ENCODE measurements around the gene KCTD19.

The KCTD19 gene

DNA sequence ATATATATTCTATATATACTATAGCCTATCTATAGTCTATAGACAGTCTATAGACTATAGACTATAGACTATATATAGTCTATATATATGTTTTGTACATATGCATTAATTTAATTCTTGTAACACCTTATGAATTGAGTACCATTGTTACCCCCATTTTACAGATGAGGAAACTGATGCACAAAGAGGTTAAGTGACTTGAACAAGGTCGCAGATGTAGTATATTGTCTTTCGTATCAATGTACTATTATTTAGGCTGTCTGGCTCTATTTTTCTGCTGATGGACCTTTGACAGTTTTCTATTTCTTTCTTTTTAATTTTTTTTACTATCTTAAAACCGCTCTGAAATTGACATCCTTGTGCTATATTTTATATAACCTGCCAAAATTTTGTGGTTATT is 14.7 kb upstream of the KCTD19 start:
- H3K27me3 ChIP-seq (ENCODE audit: insufficient read depth, insufficient read length): no peaks in the 10 kb centered on the region
- no peaks in the 10 kb centered on the region for H3K9me3 ChIP-seq (ENCODE audit: insufficient read depth, low read length)
- DNase-seq (ENCODE audit: low read depth, low spot score): no peak
- no peaks in the 10 kb centered on the region for H3K36me3 ChIP-seq (ENCODE audit: insufficient read depth, insufficient read length, low read length)
- H3K4me1 ChIP-seq (ENCODE audit: insufficient read depth, insufficient read length): no peaks in the 10 kb centered on the region
- H3K4me3 ChIP-seq (ENCODE audit: insufficient read length, low read depth): no peak overlapping the region
- TF ChIP-seq ZNF274 (IDR thresholded peaks at IDR 0.05; ENCODE audit: low read depth, low read length) (no peak), YY1 (IDR thresholded peaks at IDR 0.05; ENCODE audit: insufficient read depth, insufficient read length) (no peak), SUZ12 (IDR thresholded peaks at IDR 0.05; ENCODE audit: extremely low read depth, insufficient read depth, insufficient read length) (no peak)
- H3K9ac ChIP-seq (ENCODE audit: insufficient read length, low read depth): no peak overlapping the region

- H3K9ac ChIP-seq (ENCODE audit: insufficient read length, low read depth): no peak overlapping the region
- TF ChIP-seq YY1 (IDR thresholded peaks at IDR 0.05; ENCODE audit: insufficient read depth, insufficient read length): no peak
- TF ChIP-seq ZNF274 (IDR thresholded peaks at IDR 0.05; ENCODE audit: low read depth, low read length): no peak
- no peak for TF ChIP-seq SUZ12 (IDR thresholded peaks at IDR 0.05; ENCODE audit: extremely low read depth, insufficient read depth, insufficient read length)
- H3K4me1 ChIP-seq (ENCODE audit: insufficient read depth, insufficient read length): no peaks in the 10 kb centered on the region
- H3K4me3 ChIP-seq (ENCODE audit: insufficient read length, low read depth): no peak overlapping the region
- no peaks in the 10 kb centered on the region for H3K27me3 ChIP-seq (ENCODE audit: insufficient read depth, insufficient read length)
- H3K9me3 ChIP-seq (ENCODE audit: insufficient read depth, low read length): no peaks in the 10 kb centered on the region; the same call in 1 of the 2 replicates
- no peaks in the 10 kb centered on the region for H3K36me3 ChIP-seq (ENCODE audit: insufficient read depth, insufficient read length, low read length)
- no peak for DNase-seq (ENCODE audit: low read depth, low spot score)
Observed at GRCh38 chr16:67339453-67339852, 12.9 kb upstream of the KCTD19 start.

DNA sequence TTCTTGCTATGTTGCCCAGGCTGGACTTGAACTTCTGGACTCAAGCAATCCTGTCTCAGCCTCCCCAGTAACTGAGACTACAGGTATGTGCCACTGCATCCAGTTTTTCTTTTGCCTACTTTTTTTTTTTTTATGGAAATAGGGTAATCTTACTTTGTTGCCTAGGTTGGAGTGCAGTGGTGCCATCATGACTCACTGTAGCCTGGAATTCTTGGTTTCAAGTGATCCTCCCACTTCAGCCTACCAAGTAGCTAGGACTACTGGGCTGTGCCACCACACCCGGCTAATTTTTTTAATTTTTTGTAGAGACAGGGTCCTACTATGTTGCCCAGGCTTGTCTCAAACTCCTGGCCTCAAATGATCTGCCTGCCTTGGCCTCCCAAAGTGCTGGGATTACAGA is 10.1 kb upstream of the KCTD19 start:
- DNase-seq (ENCODE audit: low read depth, low spot score): no peak
- no peaks in the 10 kb centered on the region for H3K36me3 ChIP-seq (ENCODE audit: insufficient read depth, insufficient read length, low read length)
- H3K4me1 ChIP-seq (ENCODE audit: insufficient read depth, insufficient read length): no peaks in the 10 kb centered on the region
- H3K9ac ChIP-seq (ENCODE audit: insufficient read length, low read depth): no peak overlapping the region
- no peaks in the 10 kb centered on the region for H3K27me3 ChIP-seq (ENCODE audit: insufficient read depth, insufficient read length)
- no peak overlapping the region for H3K4me3 ChIP-seq (ENCODE audit: insufficient read length, low read depth)
- TF ChIP-seq SUZ12 (IDR thresholded peaks at IDR 0.05; ENCODE audit: extremely low read depth, insufficient read depth, insufficient read length) (no peak), YY1 (IDR thresholded peaks at IDR 0.05; ENCODE audit: insufficient read depth, insufficient read length) (no peak), ZNF274 (IDR thresholded peaks at IDR 0.05; ENCODE audit: low read depth, low read length) (no peak)
- no peaks in the 10 kb centered on the region; the same call in 1 of the 2 replicates for H3K9me3 ChIP-seq (ENCODE audit: insufficient read depth, low read length)

- Histone ChIP-seq H3K9me3 (ENCODE audit: insufficient read depth, low read length) (no peaks in the 10 kb centered on the region; the same call in 1 of the 2 replicates), H3K4me3 (ENCODE audit: insufficient read length, low read depth) (no peak overlapping the region), H3K36me3 (ENCODE audit: insufficient read depth, insufficient read length, low read length) (no peaks in the 10 kb centered on the region), H3K27me3 (ENCODE audit: insufficient read depth, insufficient read length) (no peaks in the 10 kb centered on the region), H3K4me1 (ENCODE audit: insufficient read depth, insufficient read length) (no peaks in the 10 kb centered on the region), H3K9ac (ENCODE audit: insufficient read length, low read depth) (no peak overlapping the region)
- no peak for TF ChIP-seq SUZ12 (IDR thresholded peaks at IDR 0.05; ENCODE audit: extremely low read depth, insufficient read depth, insufficient read length)
- TF ChIP-seq ZNF274 (IDR thresholded peaks at IDR 0.05; ENCODE audit: low read depth, low read length): no peak
- no peak for TF ChIP-seq YY1 (IDR thresholded peaks at IDR 0.05; ENCODE audit: insufficient read depth, insufficient read length)
- DNase-seq (ENCODE audit: low read depth, low spot score): no peak
Observed at GRCh38 chr16:67336116-67336515, 9.6 kb upstream of the KCTD19 start.

GRCh38 chr16:67333315-67333714 is 6.8 kb upstream of the KCTD19 start:
- Histone ChIP-seq H3K4me3 (ENCODE audit: insufficient read length, low read depth) (no peak overlapping the region), H3K9me3 (ENCODE audit: insufficient read depth, low read length) (no peaks in the 10 kb centered on the region; the same call in 1 of the 2 replicates), H3K9ac (ENCODE audit: insufficient read length, low read depth) (no peak overlapping the region), H3K36me3 (ENCODE audit: insufficient read depth, insufficient read length, low read length) (no peaks in the 10 kb centered on the region), H3K27me3 (ENCODE audit: insufficient read depth, insufficient read length) (no peaks in the 10 kb centered on the region), H3K4me1 (ENCODE audit: insufficient read depth, insufficient read length) (no peaks in the 10 kb centered on the region)
- TF ChIP-seq ZNF274 (IDR thresholded peaks at IDR 0.05; ENCODE audit: low read depth, low read length): no peak
- no peak for DNase-seq (ENCODE audit: low read depth, low spot score)

DNA sequence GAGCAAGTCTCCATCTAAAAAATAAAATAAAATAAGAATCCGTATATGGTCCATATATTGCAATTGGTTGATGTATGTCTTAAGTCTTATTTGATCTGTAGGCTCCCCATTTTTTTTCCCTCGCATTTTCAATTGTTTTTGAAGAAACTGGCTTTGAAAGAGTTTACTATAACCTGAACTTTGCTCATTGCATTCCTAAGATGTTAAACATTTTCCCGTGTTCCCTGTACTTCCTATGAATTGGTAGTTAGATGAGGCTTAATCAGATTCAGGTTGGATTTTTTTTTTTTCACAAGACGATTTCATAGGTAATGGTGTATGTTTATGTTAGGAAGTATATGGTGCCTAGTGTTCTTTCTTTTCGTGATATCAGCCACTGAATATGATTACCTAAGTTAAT is 3.4 kb upstream of the KCTD19 start:
- Histone ChIP-seq H3K4me1 (ENCODE audit: insufficient read depth, insufficient read length) (no peaks in the 10 kb centered on the region), H3K4me3 (ENCODE audit: insufficient read length, low read depth) (no peak overlapping the region), H3K27me3 (ENCODE audit: insufficient read depth, insufficient read length) (no peaks in the 10 kb centered on the region), H3K36me3 (ENCODE audit: insufficient read depth, insufficient read length, low read length) (no peaks in the 10 kb centered on the region), H3K9me3 (ENCODE audit: insufficient read depth, low read length) (no peaks in the 10 kb centered on the region), H3K9ac (ENCODE audit: insufficient read length, low read depth) (no peak overlapping the region)
- TF ChIP-seq SUZ12 (IDR thresholded peaks at IDR 0.05; ENCODE audit: extremely low read depth, insufficient read depth, insufficient read length) (no peak), YY1 (IDR thresholded peaks at IDR 0.05; ENCODE audit: insufficient read depth, insufficient read length) (no peak), ZNF274 (IDR thresholded peaks at IDR 0.05; ENCODE audit: low read depth, low read length) (no peak)
- no peak for DNase-seq (ENCODE audit: low read depth, low spot score)

GRCh38 chr16:67327743-67328142 is 1.2 kb upstream of the KCTD19 start:
- no peak overlapping the region for H3K4me3 ChIP-seq (ENCODE audit: insufficient read length, low read depth)
- no peaks in the 10 kb centered on the region for H3K4me1 ChIP-seq (ENCODE audit: insufficient read depth, insufficient read length)
- no peaks in the 10 kb centered on the region for H3K36me3 ChIP-seq (ENCODE audit: insufficient read depth, insufficient read length, low read length)
- no peak for TF ChIP-seq SUZ12 (IDR thresholded peaks at IDR 0.05; ENCODE audit: extremely low read depth, insufficient read depth, insufficient read length)
- TF ChIP-seq YY1 (IDR thresholded peaks at IDR 0.05; ENCODE audit: insufficient read depth, insufficient read length): no peak
- TF ChIP-seq ZNF274 (IDR thresholded peaks at IDR 0.05; ENCODE audit: low read depth, low read length): no peak
- no peak for DNase-seq (ENCODE audit: low read depth, low spot score)
- H3K9ac ChIP-seq (ENCODE audit: insufficient read length, low read depth): no peak overlapping the region
- H3K27me3 ChIP-seq (ENCODE audit: insufficient read depth, insufficient read length): no peaks in the 10 kb centered on the region
- no peaks in the 10 kb centered on the region for H3K9me3 ChIP-seq (ENCODE audit: insufficient read depth, low read length)

DNA sequence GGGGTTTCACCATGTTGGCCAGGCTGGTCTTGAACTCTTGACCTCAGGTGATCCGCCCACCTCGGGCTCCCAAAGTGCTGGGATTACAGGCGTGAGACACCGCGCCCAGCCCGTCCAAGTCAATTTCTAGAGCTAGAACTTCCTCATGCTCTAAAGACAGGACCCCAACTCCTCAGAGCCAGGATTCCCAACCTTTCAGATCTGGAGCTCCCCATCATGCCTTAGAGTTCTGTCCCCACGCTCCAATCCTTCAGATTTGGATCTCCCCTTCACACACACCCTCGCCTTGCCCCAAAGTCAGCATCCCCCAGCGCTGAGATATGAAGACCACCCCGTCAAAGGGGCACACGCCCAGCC is 448 bp downstream of the KCTD19 start:
- H3K9ac ChIP-seq (ENCODE audit: insufficient read length, low read depth): peak overlapping the region; percentile 88
- no peaks in the 10 kb centered on the region for H3K9me3 ChIP-seq (ENCODE audit: insufficient read depth, low read length)
- peak overlapping the region; percentile 75 for H3K4me3 ChIP-seq (ENCODE audit: insufficient read length, low read depth)
- DNase-seq (ENCODE audit: low read depth, low spot score): no peak
- H3K36me3 ChIP-seq (ENCODE audit: insufficient read depth, insufficient read length, low read length): no peaks in the 10 kb centered on the region
- no peaks in the 10 kb centered on the region for H3K27me3 ChIP-seq (ENCODE audit: insufficient read depth, insufficient read length)
- TF ChIP-seq ZNF274 (IDR thresholded peaks at IDR 0.05; ENCODE audit: low read depth, low read length) (no peak), YY1 (IDR thresholded peaks at IDR 0.05; ENCODE audit: insufficient read depth, insufficient read length) (no peak), SUZ12 (IDR thresholded peaks at IDR 0.05; ENCODE audit: extremely low read depth, insufficient read depth, insufficient read length) (no peak)
- H3K4me1 ChIP-seq (ENCODE audit: insufficient read depth, insufficient read length): no peaks in the 10 kb centered on the region
